Right lobe of liver (tissue), 6 donors: ENCODE results near the gene ARL11. TPM values are rescaled to one million over a fixed set of nuclear protein-coding genes. Genes with fewer than 3 reads are reported as not detected.
A peak's percentile ranks its signal among the peaks of the same experiment; 100 is the strongest.

Experiments
- ATAC-seq, 4 donors: fragments of 200-7000 bp; cut with Tn5 transposase; one replicate each; pipeline ENCODE4 v1.9.1; 2020; ENCODE audit warnings: mild to moderate bottlenecking in 4 of 4, moderate library complexity in 4 of 4
- DNase-seq, 3 donors: peaks; one replicate each; pipeline ENCODE4 v3.0.0-alpha.2; 2020
- H3K27ac ChIP-seq, 3 donors: fragments of 200-600 bp; one replicate each; pipeline ENCODE4 v1.8.0; 2022
- H3K27me3 ChIP-seq, 2 donors: fragments of 200-600 bp; one replicate each; pipeline ENCODE4 v1.8.0; 2022
- H3K36me3 ChIP-seq, 4 donors: fragments of 200-600 bp; sonication (generic) in 1 of 4; one replicate each; pipeline versions ENCODE4 v1.5.1 to v1.8.0; 2017 to 2022; ENCODE audit warnings: control low read depth in 1 of 4
- H3K4me1 ChIP-seq, 4 donors: fragments of 200-600 bp; sonication (generic) in 1 of 4; one replicate each; pipeline versions ENCODE4 v1.5.1 to v1.8.0; 2017 to 2022; ENCODE audit warnings: control low read depth in 1 of 4
- H3K4me3 ChIP-seq, 3 donors: fragments of 200-600 bp; one replicate each; pipeline ENCODE4 v1.8.0; 2022
- H3K9me3 ChIP-seq, 4 donors: fragments of 200-600 bp; sonication (generic) in 1 of 4; one replicate each; pipeline versions ENCODE4 v1.5.1 to v1.8.0; 2017 to 2022; ENCODE audit warnings: control low read depth in 1 of 4
- CTCF ChIP-seq, 4 donors: fragments of 200-600 bp in 3 of 4; fragments of 450-650 bp in 1 of 4; IDR thresholded peaks; one replicate each; pipeline versions ENCODE4 v1.5.1 to v1.8.0; 2016 to 2022; ENCODE audit warnings: antibody characterized with exemption in 4 of 4, mild to moderate bottlenecking in 2 of 4
- POLR2A ChIP-seq: fragments of 450-650 bp; IDR thresholded peaks from one replicate; pipeline ENCODE4 v1.6.1; 2017; ENCODE audit warnings: antibody characterized with exemption, mild to moderate bottlenecking
- WGBS: methylation state at CpG from one replicate; pipeline ENCODE4 v1.1.6; 2018; ENCODE audit warnings: low coverage, low lambda C conversion rate; ENCODE audit not compliant: insufficient coverage; ENCODE audit errors: missing lambda C conversion rate; 5-methylcytosine and 5-hydroxymethylcytosine counted together
- intact Hi-C, 2 donors: fragments of 100-400 bp; cut with DNase I; formaldehyde crosslinking; loops; one replicate each; pipeline versions ENCODE4 v1.11.2 to v1.14.1; 2022
- total RNA-seq, 6 experiments: library from RNA; depleted of rRNA in 2 of 6; stranded (reverse); fragments of >200 nt in 2 of 6; fragmentation: NEBNext Ultra II Directional in 3 of 6; extraction: Animal tissue kit (Norgen Biotek cat#: 25700) in 3 of 6; gene quantifications; one replicate each; pipeline versions ENCODE4 v1.1.0 to v1.2.4, GENCODE V29; 2016 to 2023
- donor health status: DM: no; HTN: yes; CAD: no.
- donor health status: DM: no; HTN: no; CAD: no.
- donor health status: DM: no; HTN: no; CAD: no.
- donor health status: DM: no; HTN: yes; CAD: no.
- donor health status: DM: no; HTN: yes; CAD: no.

Gene ARL11
- total RNA-seq, 6 experiments from 2014 or later, result 0.18 to 0.53 (median 0.39) TPM

GRCh38 chr13:49622174-49622946 lies 5.9 kb upstream of the ARL11 start:
- H3K9me3 ChIP-seq, result no peaks in the 10 kb centered on the region
- H3K27me3 ChIP-seq, result no peaks in the 10 kb centered on the region
- no peak overlapping the region for H3K27ac ChIP-seq
- ATAC-seq (no peak), DNase-seq (no peak)
- TF ChIP-seq CTCF (IDR thresholded peaks at IDR 0.05) (no peak), POLR2A (no peak)
- intact Hi-C loops, result no loop called here
- 49% methylated on average over 9 of the region's 11 CpGs for WGBS
- peaks cover 0 to 15% (median 3%) of the 10 kb centered on the region in 4 donors for H3K4me1 ChIP-seq
- H3K36me3 ChIP-seq, result no peaks in the 10 kb centered on the region
- no peak overlapping the region for H3K4me3 ChIP-seq

DNA sequence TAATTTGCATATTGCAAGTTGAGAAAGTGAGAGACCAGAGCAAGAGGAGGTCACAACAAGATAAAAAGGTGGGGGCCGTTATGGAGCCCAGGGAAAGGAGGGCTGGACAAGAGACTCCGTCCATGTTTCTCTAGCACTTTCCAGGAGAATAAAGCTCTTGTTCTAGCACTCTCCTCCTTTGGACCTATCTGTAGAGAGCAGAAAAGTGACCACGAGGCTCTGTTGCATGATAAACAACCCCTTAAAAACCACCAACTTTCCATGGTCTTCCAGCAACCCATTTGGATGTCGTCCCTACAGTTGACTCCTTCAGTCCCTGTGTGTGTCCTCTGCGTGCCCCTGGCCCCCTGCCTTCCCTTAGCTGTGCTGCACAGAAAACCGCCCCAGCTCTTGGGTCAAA lies 4.1 kb upstream of the ARL11 start:
- peaks cover 0 to 15% (median 3%) of the 10 kb centered on the region in 4 donors for H3K4me1 ChIP-seq
- TF ChIP-seq POLR2A (no peak), CTCF (IDR thresholded peaks at IDR 0.05) (no peak)
- H3K4me3 ChIP-seq, result no peak overlapping the region
- 84% methylated on average over 6 of the region's 6 CpGs for whole genome bisulfite sequencing
- H3K9me3 ChIP-seq, result no peaks in the 10 kb centered on the region
- H3K36me3 ChIP-seq, result no peaks in the 10 kb centered on the region
- no peak for ATAC-seq
- intact Hi-C loops, result no loop called here
- H3K27ac ChIP-seq, result no peak overlapping the region
- DNase-seq, result no peak
- no peaks in the 10 kb centered on the region for H3K27me3 ChIP-seq

GRCh38 chr13:49625392-49626079 lies 2.8 kb upstream of the ARL11 start:
- DNase-seq, result peak; percentile 94 to 99 (median 97)
- Histone ChIP-seq H3K36me3 (no peaks in the 10 kb centered on the region), H3K27me3 (no peaks in the 10 kb centered on the region), H3K4me3 (peak overlapping the region in 1 of 3 donors; percentile 21), H3K4me1 (peaks cover 0 to 15% (median 3%) of the 10 kb centered on the region in 4 donors), H3K27ac (peak overlapping the region; percentile 55 to 75 (median 60)), H3K9me3 (no peaks in the 10 kb centered on the region)
- ATAC-seq, result peak; percentile 95 to 97 (median 96)
- no peak for TF ChIP-seq POLR2A
- TF ChIP-seq CTCF (IDR thresholded peaks at IDR 0.05), result peak in 1 of 4 donors; percentile 14
- WGBS, result 17% methylated on average over 9 of the region's 12 CpGs
- intact Hi-C loops, result no loop called here

DNA sequence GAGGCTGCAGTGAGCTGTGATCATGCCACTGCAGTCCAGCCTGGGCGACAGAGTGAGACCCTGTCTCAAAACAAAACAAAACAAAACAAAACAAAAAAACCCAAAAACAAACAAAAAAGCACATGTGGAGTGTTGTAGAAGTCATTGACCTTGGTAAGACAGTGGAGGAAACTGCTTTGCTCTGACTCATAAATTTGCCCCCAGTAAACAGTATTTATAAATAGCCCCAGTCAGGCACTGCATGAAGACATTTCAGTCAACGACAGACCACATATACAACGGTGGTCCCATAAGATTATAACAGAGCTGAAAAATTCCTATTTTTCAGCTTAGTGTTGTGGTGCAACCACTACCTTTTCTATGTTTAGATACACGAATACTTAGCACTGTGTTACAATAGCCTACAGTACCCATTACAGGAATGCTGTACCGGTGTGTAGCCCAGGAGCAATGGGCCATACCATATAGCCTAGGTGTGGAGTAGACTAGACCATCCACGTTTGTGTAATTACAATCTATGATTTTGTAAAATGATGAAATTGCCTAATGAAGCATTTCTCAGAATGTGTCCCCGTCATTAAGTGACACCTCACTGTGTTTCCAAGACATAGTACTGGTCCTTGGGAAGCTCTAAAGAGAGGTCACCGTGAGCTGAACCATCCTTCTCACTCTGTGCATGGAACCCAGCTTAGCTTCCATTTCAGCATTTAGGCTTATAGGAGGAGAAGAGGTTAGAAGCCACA lies 1.1 kb downstream of the ARL11 start:
- H3K4me1 ChIP-seq, result peaks cover 0 to 15% (median 3%) of the 10 kb centered on the region in 4 donors
- intact Hi-C loops, result no loop called here
- no peaks in the 10 kb centered on the region for H3K9me3 ChIP-seq
- DNase-seq (no peak), ATAC-seq (no peak)
- no peaks in the 10 kb centered on the region for H3K36me3 ChIP-seq
- peak overlapping the region in 1 of 3 donors; percentile 33 for H3K4me3 ChIP-seq
- 55% methylated on average over 7 of the region's 8 CpGs for WGBS
- no peaks in the 10 kb centered on the region for H3K27me3 ChIP-seq
- no peak for TF ChIP-seq POLR2A
- no peak for TF ChIP-seq CTCF (IDR thresholded peaks at IDR 0.05)
- peak overlapping the region in 1 of 3 donors; percentile 28 for H3K27ac ChIP-seq
